PC-9 (cell line): ENCODE measurements around the gene PHC3.

Source experiments
- EZH2 ChIP-seq: fragments of 200-600 bp; sonication (generic); IDR thresholded peaks from 2 replicates; pipeline ENCODE4 v1.8.0; 2017; ENCODE audit warnings: antibody characterized with exemption, low read depth
- TF ChIP-seq, protein P1 (sequence below): fragments of 200-600 bp; sonication (generic); conservative IDR thresholded peaks from 2 replicates; pipeline ENCODE4 v1.6.1; 2017; ENCODE audit warnings: mixed run types, antibody characterized with exemption, mild to moderate bottlenecking, moderate library complexity

DNA sequence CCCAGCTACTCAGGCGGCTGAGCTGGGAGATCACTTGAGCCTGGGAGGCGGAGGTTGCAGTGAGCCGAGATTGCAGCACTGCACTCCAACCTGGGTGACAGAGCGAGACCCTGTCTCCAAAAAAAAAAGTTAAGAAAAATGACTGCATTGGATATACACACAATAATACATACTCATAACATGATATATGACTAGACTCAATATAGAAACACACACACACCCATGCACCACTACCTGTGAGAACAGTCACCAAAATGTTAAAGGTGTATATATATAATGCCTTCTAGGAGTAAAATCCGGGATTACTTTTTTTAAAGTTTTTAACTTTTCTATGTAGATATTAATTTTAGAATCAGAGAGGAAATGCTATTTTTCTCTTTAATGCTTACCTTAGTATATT lies 25.9 kb downstream of the PHC3 start:
- TF ChIP-seq, protein P1, sequence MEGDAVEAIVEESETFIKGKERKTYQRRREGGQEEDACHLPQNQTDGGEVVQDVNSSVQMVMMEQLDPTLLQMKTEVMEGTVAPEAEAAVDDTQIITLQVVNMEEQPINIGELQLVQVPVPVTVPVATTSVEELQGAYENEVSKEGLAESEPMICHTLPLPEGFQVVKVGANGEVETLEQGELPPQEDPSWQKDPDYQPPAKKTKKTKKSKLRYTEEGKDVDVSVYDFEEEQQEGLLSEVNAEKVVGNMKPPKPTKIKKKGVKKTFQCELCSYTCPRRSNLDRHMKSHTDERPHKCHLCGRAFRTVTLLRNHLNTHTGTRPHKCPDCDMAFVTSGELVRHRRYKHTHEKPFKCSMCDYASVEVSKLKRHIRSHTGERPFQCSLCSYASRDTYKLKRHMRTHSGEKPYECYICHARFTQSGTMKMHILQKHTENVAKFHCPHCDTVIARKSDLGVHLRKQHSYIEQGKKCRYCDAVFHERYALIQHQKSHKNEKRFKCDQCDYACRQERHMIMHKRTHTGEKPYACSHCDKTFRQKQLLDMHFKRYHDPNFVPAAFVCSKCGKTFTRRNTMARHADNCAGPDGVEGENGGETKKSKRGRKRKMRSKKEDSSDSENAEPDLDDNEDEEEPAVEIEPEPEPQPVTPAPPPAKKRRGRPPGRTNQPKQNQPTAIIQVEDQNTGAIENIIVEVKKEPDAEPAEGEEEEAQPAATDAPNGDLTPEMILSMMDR = no peak
- TF ChIP-seq EZH2 = no peak
